Omental fat pad (tissue), 4 donors: ENCODE measurements around the gene RTKN2. TPM values are rescaled to one million over a fixed set of nuclear protein-coding genes. Genes with fewer than 3 reads are reported as not detected.

Source experiments
- ATAC-seq: fragments of 150-250 bp; one replicate; pipeline ENCODE4 v1.9.1; 2016; ENCODE audit warnings: mild to moderate bottlenecking, moderate library complexity; ENCODE audit not compliant: low FRiP score
- DNase-seq: peaks from one replicate; pipeline ENCODE4 v3.0.0-alpha.2; 2019; ENCODE audit warnings: low spot score
- CTCF ChIP-seq, 3 donors: fragments of 450-650 bp; IDR thresholded peaks; one replicate each; pipeline ENCODE4 v1.5.1; 2016 to 2017; ENCODE audit warnings: antibody characterized with exemption in 3 of 3, mild to moderate bottlenecking in 3 of 3, moderate library complexity in 2 of 3
- total RNA-seq, 4 donors: library from RNA; depleted of rRNA; stranded (reverse); fragments of >200 nt; gene quantifications; one replicate each; pipeline ENCODE4 v1.1.0, GENCODE V29; 2016

RTKN2 gene
- total RNA-seq, 4 donors from 2014 or later, result 0.09 to 0.48 (median 0.38) TPM; not detected in 1

GRCh38 chr10:62199584-62199983, 69.1 kb downstream of the RTKN2 start:
- DNase-seq (no peak), ATAC-seq (no peak)
- no peak for TF ChIP-seq CTCF (IDR thresholded peaks at IDR 0.05)

GRCh38 chr10:62196528-62196927, 72.1 kb downstream of the RTKN2 start:
- no peak for DNase-seq
- no peak for ATAC-seq
- TF ChIP-seq CTCF (IDR thresholded peaks at IDR 0.05), result no peak

- no peak for ATAC-seq
- TF ChIP-seq CTCF (IDR thresholded peaks at IDR 0.05), result no peak
Observed at GRCh38 chr10:62195675-62195926, 73.0 kb downstream of the RTKN2 start.

GRCh38 chr10:62194924-62195674, 73.5 kb downstream of the RTKN2 start:
- DNase-seq (no peak), ATAC-seq (no peak)

More at GRCh38 chr10:62195675-62195926, 73.0 kb downstream of the RTKN2 start:
- DNase-seq, result no peak

GRCh38 chr10:62193479-62193878, 75.2 kb downstream of the RTKN2 start:
- DNase-seq (no peak), ATAC-seq (no peak)
- TF ChIP-seq CTCF (IDR thresholded peaks at IDR 0.05), result no peak

More at GRCh38 chr10:62194924-62195674, 73.5 kb downstream of the RTKN2 start:
- no peak for TF ChIP-seq CTCF (IDR thresholded peaks at IDR 0.05)

- no peak for ATAC-seq
- no peak for DNase-seq
- no peak for TF ChIP-seq CTCF (IDR thresholded peaks at IDR 0.05)
Observed at GRCh38 chr10:62189131-62189530, 79.5 kb downstream of the RTKN2 start.

GRCh38 chr10:62188021-62188616, 80.5 kb downstream of the RTKN2 start:
- TF ChIP-seq CTCF (IDR thresholded peaks at IDR 0.05), result no peak
- ATAC-seq (no peak), DNase-seq (no peak)
